Measurements from ENCODE around the gene METTL13.

The METTL13 gene

GRCh38 chr1:171748651-171749050, 32.8 kb upstream of the METTL13 start:
- no peak for DNase-seq
- Mint-ChIP-seq H3K4me1 (peaks cover 8% of the 10 kb centered on the region), H3K27me3 (ENCODE audit: low read depth, poor library complexity) (no peaks in the 10 kb centered on the region), H3K36me3 (ENCODE audit: low read depth) (no peaks in the 10 kb centered on the region), H3K27ac (no peak overlapping the region), H3K4me3 (no peak overlapping the region), H3K9me3 (no peaks in the 10 kb centered on the region)
- TF ChIP-seq CTCF (IDR thresholded peaks at IDR 0.05) = no peak

GRCh38 chr1:171751221-171751620, 30.2 kb upstream of the METTL13 start:
- H3K4me1 Mint-ChIP-seq = no peaks in the 10 kb centered on the region
- no peak overlapping the region for H3K4me3 Mint-ChIP-seq
- H3K9me3 Mint-ChIP-seq = peaks cover 3% of the 10 kb centered on the region
- H3K27me3 Mint-ChIP-seq (ENCODE audit: low read depth, poor library complexity) = no peaks in the 10 kb centered on the region
- DNase-seq = no peak
- H3K36me3 Mint-ChIP-seq (ENCODE audit: low read depth) = no peaks in the 10 kb centered on the region
- no peak overlapping the region for H3K27ac Mint-ChIP-seq
- no peak for TF ChIP-seq CTCF (IDR thresholded peaks at IDR 0.05)

GRCh38 chr1:171753182-171753581, 28.3 kb upstream of the METTL13 start:
- no peaks in the 10 kb centered on the region for H3K4me1 Mint-ChIP-seq
- no peak for DNase-seq
- H3K9me3 Mint-ChIP-seq = peaks cover 15% of the 10 kb centered on the region
- no peaks in the 10 kb centered on the region for H3K36me3 Mint-ChIP-seq (ENCODE audit: low read depth)
- no peak overlapping the region for H3K4me3 Mint-ChIP-seq
- H3K27me3 Mint-ChIP-seq (ENCODE audit: low read depth, poor library complexity) = no peaks in the 10 kb centered on the region
- H3K27ac Mint-ChIP-seq = no peak overlapping the region
- no peak for TF ChIP-seq CTCF (IDR thresholded peaks at IDR 0.05)

- no peak for TF ChIP-seq CTCF (IDR thresholded peaks at IDR 0.05)
- H3K4me3 Mint-ChIP-seq = no peak overlapping the region
- DNase-seq = no peak
- H3K4me1 Mint-ChIP-seq = no peaks in the 10 kb centered on the region
- H3K27me3 Mint-ChIP-seq (ENCODE audit: low read depth, poor library complexity) = no peaks in the 10 kb centered on the region
- no peak overlapping the region for H3K27ac Mint-ChIP-seq
- no peaks in the 10 kb centered on the region for H3K36me3 Mint-ChIP-seq (ENCODE audit: low read depth)
- peaks cover 15% of the 10 kb centered on the region for H3K9me3 Mint-ChIP-seq
These were observed 27.6 kb upstream of the METTL13 start for GRCh38 chr1:171753685-171754352.

- no peak for TF ChIP-seq CTCF (IDR thresholded peaks at IDR 0.05)
- Mint-ChIP-seq H3K4me3 (no peak overlapping the region), H3K9me3 (peaks cover 15% of the 10 kb centered on the region), H3K27me3 (ENCODE audit: low read depth, poor library complexity) (peaks cover 1% of the 10 kb centered on the region), H3K4me1 (no peaks in the 10 kb centered on the region), H3K36me3 (ENCODE audit: low read depth) (no peaks in the 10 kb centered on the region), H3K27ac (no peak overlapping the region)
- DNase-seq = no peak
These were observed 27.1 kb upstream of the METTL13 start for GRCh38 chr1:171754353-171754705.

GRCh38 chr1:171754971-171755370, 26.5 kb upstream of the METTL13 start:
- Mint-ChIP-seq H3K4me1 (no peaks in the 10 kb centered on the region), H3K4me3 (no peak overlapping the region), H3K9me3 (peaks cover 15% of the 10 kb centered on the region), H3K27ac (no peak overlapping the region), H3K27me3 (ENCODE audit: low read depth, poor library complexity) (peaks cover 3% of the 10 kb centered on the region), H3K36me3 (ENCODE audit: low read depth) (no peaks in the 10 kb centered on the region)
- no peak for TF ChIP-seq CTCF (IDR thresholded peaks at IDR 0.05)
- DNase-seq = no peak

Data from nephron progenitor cell (in vitro differentiated cells).